GM18519 (cell line): ENCODE measurements around the gene FAM20C.
"Not testable (repeated sequence)": the region's sequence is repeated elsewhere in the genome, so short reads cannot be mapped to it uniquely, and the experiment has no call there.

Experiments
- ATAC-seq: cut with Tn5 transposase; IDR thresholded peaks from one replicate; pipeline ENCODE4 v1.9.1; 2021; ENCODE audit warnings: mild to moderate bottlenecking, moderate library complexity; ENCODE audit not compliant: unreplicated experiment, low FRiP score

The FAM20C gene

GRCh38 chr7:284762-285722 is 92.7 kb downstream of the FAM20C start:
- no peak for ATAC-seq

- no peak for ATAC-seq
Measured at GRCh38 chr7:285731-286130, 93.4 kb downstream of the FAM20C start.

GRCh38 chr7:286266-286665 is 93.9 kb downstream of the FAM20C start:
- ATAC-seq = no peak

GRCh38 chr7:288671-289101 is 96.3 kb downstream of the FAM20C start:
- ATAC-seq = no peak

- no peak for ATAC-seq
Measured at GRCh38 chr7:289209-289755, 96.9 kb downstream of the FAM20C start.

GRCh38 chr7:289756-290553 is 97.6 kb downstream of the FAM20C start, which contains the start of gene FOXL3:
FOXL3 (plus strand) TSS chr7:290170; CDS start chr7:290170, 0 bp downstream.
- ATAC-seq = no peak

GRCh38 chr7:290554-291372 is 98.4 kb downstream of the FAM20C start:
- ATAC-seq = no peak

GRCh38 chr7:291373-292092 is 99.2 kb downstream of the FAM20C start:
- ATAC-seq = no peak

GRCh38 chr7:292226-292625 is 99.9 kb downstream of the FAM20C start:
- no peak for ATAC-seq

GRCh38 chr7:292826-293225 is 100.5 kb downstream of the FAM20C start:
- no peak for ATAC-seq

GRCh38 chr7:293681-294439 is 101.5 kb downstream of the FAM20C start:
- no peak for ATAC-seq

- no peak for ATAC-seq
Measured at GRCh38 chr7:294440-295154, 102.2 kb downstream of the FAM20C start.

GRCh38 chr7:295155-296154 is 103.1 kb downstream of the FAM20C start:
- ATAC-seq = no peak

- no peak for ATAC-seq
Measured at GRCh38 chr7:296373-296945, 104.1 kb downstream of the FAM20C start.

GRCh38 chr7:297141-297540 is 104.8 kb downstream of the FAM20C start:
- ATAC-seq = not testable (repeated sequence)

- ATAC-seq = no peak
Measured at GRCh38 chr7:297611-298374, 105.4 kb downstream of the FAM20C start.
